Esophagus squamous epithelium (tissue), 4 donors: ENCODE measurements around the gene DNAJC15.

Source experiments
- POLR2A ChIP-seq, 4 donors: fragments of 450-650 bp; IDR thresholded peaks; one replicate each; pipeline ENCODE4 v1.6.1; 2017; ENCODE audit warnings: antibody characterized with exemption in 4 of 4, mild to moderate bottlenecking in 4 of 4, moderate library complexity in 3 of 4
- TF ChIP-seq, protein P1 (sequence below), 6 experiments: fragments of 450-650 bp in 4 of 6; fragments of 200-600 bp in 2 of 6; sonication (generic) in 2 of 6; IDR thresholded peaks; one replicate each; pipeline ENCODE4 v1.5.1; 2016 to 2019; ENCODE audit warnings: antibody characterized with exemption in 6 of 6, mild to moderate bottlenecking in 4 of 6, moderate library complexity in 4 of 6

DNA sequence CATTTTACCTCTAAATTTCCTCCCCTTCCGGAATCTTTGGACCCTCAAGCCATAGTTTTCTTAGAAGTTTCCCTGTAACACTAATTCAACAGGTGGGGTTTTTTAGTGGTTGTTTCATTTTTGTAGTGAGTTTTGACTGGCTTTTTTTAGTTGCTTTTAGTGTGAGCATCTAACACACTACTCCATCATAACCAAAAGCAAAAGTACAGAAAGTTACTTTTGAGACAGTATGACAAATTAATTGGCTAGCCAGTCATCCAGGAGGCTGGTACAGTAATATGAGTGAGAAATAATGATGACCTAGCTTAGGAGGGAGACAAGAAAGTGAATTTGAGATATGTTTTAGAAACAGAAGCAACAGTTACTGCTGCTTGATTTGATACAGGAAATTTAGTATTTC is 71.5 kb downstream of the DNAJC15 start:
- TF ChIP-seq, protein P1, sequence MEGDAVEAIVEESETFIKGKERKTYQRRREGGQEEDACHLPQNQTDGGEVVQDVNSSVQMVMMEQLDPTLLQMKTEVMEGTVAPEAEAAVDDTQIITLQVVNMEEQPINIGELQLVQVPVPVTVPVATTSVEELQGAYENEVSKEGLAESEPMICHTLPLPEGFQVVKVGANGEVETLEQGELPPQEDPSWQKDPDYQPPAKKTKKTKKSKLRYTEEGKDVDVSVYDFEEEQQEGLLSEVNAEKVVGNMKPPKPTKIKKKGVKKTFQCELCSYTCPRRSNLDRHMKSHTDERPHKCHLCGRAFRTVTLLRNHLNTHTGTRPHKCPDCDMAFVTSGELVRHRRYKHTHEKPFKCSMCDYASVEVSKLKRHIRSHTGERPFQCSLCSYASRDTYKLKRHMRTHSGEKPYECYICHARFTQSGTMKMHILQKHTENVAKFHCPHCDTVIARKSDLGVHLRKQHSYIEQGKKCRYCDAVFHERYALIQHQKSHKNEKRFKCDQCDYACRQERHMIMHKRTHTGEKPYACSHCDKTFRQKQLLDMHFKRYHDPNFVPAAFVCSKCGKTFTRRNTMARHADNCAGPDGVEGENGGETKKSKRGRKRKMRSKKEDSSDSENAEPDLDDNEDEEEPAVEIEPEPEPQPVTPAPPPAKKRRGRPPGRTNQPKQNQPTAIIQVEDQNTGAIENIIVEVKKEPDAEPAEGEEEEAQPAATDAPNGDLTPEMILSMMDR (IDR thresholded peaks at IDR 0.05) = no peak
- no peak for TF ChIP-seq POLR2A (IDR thresholded peaks at IDR 0.05)
